ENCODE measurements around the gene SMIM38.

SMIM38 gene

DNA sequence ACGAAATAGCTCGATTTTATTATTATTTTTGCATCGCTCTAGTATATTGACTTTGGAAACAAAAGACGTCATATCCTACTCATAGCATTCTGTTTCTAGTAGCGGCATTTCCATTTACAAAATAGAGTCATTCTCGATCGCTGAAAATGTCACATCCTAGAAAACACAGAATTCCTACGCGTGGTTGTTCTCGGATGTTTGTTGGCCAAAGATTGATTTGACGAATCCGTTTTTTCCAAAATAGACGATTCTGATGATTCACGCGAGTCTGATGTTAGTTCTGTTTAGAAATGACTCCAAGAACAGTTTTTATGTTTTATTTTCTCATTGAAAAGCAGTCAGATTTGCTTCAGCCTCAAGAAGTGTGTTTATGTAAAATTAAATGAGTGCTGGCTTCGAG, 47.6 kb downstream of the SMIM38 start:
- DNase-seq (ENCODE audit: low spot score): no peak

DNA sequence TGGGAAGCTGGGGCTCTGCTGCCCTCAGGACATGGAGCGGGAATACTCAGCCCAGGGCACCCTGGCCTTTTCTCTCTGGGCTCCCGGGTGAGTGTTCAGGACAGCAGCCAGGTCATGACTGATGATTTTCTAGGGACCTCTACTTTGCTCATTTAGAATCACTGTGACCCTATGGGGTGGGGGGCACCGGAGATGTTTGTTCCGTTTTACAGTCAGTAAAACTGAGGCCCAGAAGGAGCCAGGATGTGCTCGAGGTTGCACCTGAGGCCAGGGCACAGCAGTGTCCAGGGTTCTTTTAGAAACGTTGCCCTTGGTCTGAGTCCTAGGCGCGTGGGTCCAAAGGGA, 48.1 kb downstream of the SMIM38 start:
- DNase-seq (ENCODE audit: low spot score): no peak

DNA sequence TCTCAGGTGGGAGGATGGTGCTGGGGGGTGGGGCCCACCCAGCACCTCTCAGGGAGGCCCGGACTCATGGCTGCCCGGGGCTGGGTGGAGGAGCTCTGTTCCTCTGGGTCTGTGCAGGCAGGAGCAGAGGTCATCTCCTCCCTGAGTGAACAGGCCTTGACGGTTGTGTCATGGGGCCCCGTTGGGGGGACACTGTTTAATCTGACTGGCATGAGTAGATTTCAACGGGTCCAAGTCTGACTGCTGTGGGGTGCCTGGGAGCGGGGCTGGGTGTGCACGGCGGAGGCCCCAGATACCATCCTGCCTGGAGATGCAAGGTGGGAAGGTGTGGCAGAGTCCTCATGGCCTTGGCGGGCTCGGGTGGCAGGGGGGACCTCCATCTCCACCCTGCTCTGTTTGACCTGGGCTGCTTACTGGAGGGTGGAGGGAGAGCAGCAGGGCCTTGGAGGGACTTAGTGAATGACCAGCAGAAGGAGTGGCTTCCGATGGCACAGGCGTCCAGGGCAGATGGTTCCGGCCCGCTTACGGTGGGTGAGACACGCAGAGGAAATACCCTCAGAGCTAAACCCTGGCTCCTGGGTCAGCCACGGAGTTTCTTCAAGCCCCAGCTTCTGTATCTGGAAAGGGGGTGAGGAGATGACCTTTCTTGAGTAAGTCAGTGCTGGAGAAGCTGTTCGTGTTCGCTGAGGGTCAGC, 48.7 kb downstream of the SMIM38 start:
- no peak for DNase-seq (ENCODE audit: low spot score)

DNA sequence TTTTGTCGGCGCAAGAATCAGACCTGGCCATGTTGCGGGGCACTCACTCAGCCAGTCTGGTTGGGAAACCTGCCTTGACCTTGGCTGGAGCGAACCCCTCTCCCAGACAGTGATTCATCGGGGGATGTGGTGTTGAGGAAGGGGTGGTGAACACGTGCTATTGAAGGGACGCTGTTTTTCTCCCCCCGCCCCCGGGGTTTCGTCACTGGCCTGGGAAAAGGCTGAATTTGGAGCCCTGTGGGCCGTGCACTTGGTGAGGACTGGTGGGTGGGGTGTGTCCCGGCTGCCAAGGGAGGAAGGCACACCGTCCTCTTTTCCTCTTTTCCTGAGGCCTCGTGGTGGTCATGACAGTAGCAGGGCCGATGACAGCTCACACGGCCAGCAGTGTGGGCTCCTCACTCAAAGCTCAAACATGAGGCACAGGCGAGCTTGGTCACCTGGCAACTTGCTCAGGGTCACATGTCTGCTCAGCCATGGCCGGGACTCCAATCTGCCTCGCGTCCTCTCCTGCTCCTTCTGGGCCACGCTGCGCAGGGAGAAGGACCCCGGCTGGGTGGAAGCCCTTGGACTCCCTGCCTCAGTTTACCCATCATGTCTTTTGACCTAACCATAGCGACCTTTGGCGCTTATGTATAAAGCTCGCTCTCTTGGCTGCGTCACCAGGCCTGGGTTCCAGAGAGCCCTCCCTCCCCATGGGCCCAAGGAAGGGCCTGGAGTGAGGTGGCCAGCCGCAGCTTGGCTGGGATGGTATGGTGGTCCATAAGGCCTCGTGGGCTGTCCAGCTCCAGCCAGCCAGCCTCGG, 49.4 kb downstream of the SMIM38 start:
- DNase-seq (ENCODE audit: low spot score): no peak
